Limb (tissue), 2 donors: ENCODE results near the gene PADI6.
A peak's percentile ranks its signal among the peaks of the same experiment; 100 is the strongest.
"Not testable (repeated sequence)": the region's sequence is repeated elsewhere in the genome, so short reads cannot be mapped to it uniquely, and the experiment has no call there.

Source experiments
- DNase-seq, 2 donors: peaks; one replicate each; pipeline ENCODE4 v3.0.0-alpha.2; 2016; ENCODE audit errors: extremely low spot score in 2 of 2

The PADI6 gene

GRCh38 chr1:17371896-17372295 lies at the start of gene PADI6:
TSS of gene PADI6 (plus strand) at chr1:17372196. CDS start at chr1:17372246, 50 bp downstream.
- no peak for DNase-seq

GRCh38 chr1:17328855-17329254 lies 43.1 kb upstream of the PADI6 start:
- DNase-seq: no peak

GRCh38 chr1:17329610-17330009 lies 42.4 kb upstream of the PADI6 start:
- DNase-seq: no peak

GRCh38 chr1:17330856-17331255 lies 41.1 kb upstream of the PADI6 start:
- no peak for DNase-seq

GRCh38 chr1:17333081-17333480 lies 38.9 kb upstream of the PADI6 start:
- no peak for DNase-seq

- DNase-seq: peak in 1 of 2 donors; percentile 67
Measured at GRCh38 chr1:17335821-17336710, 35.9 kb upstream of the PADI6 start.

GRCh38 chr1:17338706-17339493 lies 33.1 kb upstream of the PADI6 start:
- no peak for DNase-seq

- no peak for DNase-seq
Measured at GRCh38 chr1:17339521-17339920, 32.5 kb upstream of the PADI6 start.

GRCh38 chr1:17340358-17340757 lies 31.6 kb upstream of the PADI6 start:
- DNase-seq: no peak

GRCh38 chr1:17342014-17342441 lies 30.0 kb upstream of the PADI6 start:
- DNase-seq: no peak

GRCh38 chr1:17345506-17345905 lies 26.5 kb upstream of the PADI6 start:
- not testable (repeated sequence) for DNase-seq

- no peak for DNase-seq
Measured at GRCh38 chr1:17346046-17346789, 25.8 kb upstream of the PADI6 start.

- no peak for DNase-seq
Measured at GRCh38 chr1:17347769-17348592, 24.0 kb upstream of the PADI6 start.

GRCh38 chr1:17348593-17349234 lies 23.3 kb upstream of the PADI6 start:
- no peak for DNase-seq

GRCh38 chr1:17350083-17350482 lies 21.9 kb upstream of the PADI6 start:
- no peak for DNase-seq

GRCh38 chr1:17350928-17351446 lies 21.0 kb upstream of the PADI6 start:
- no peak for DNase-seq

- no peak for DNase-seq
Measured at GRCh38 chr1:17351598-17352324, 20.2 kb upstream of the PADI6 start.

- no peak for DNase-seq
Measured at GRCh38 chr1:17352419-17352909, 19.5 kb upstream of the PADI6 start.

- DNase-seq: no peak
Measured at GRCh38 chr1:17355898-17356297, 16.1 kb upstream of the PADI6 start.
